ENCODE results near the gene TUBA3D. TPM values are rescaled to one million over a fixed set of nuclear protein-coding genes. Genes with fewer than 3 reads are reported as not detected.

TUBA3D gene
- total RNA-seq, result not detected in 2 replicates

DNA sequence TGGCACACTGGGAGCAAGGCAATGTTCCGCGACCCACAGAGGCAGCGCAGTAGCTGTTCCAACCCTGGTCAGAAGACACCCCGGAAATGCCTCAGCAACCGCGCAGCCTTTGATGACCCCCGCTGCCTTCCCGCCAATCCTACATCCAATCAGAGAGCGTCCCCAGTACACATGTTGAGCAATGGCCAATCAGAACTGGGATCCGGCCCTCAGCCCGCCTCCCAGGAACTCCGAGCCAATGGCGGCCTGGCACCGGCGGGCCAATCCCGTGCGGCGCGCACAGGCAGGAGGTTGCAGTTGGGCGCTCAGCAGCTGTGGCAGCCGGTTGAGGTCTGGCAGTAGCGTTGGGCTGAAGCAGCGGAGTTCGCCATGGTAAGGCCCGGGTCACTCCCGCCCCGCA, at the start of gene TUBA3D:
TUBA3D (plus strand) TSS at position 289 of the 400 bp plus-strand sequence; CDS start at position 370, 81 bp downstream.

DNA sequence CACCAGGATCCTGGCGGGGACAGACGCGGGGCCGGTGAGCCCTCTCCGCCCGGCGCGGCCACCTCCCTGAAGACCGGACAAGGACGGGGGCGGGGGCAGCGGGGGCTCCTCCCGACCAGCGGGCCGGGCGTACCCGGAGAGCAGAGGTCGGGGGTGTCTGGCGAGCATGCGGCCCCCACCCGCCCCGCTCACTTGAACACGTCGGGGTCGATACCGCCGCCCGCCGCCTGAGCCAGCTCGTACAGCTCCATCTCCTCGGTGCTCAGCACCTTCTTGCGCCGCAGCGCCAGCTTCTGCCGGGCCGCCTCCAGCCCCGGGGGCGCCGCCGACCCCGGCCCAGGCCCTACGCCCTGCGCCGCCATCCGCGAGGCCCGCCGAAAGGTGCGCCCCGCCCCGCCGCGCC, 16.1 kb downstream of the TUBA3D start, which contains the start of gene MZT2A:
MZT2A (minus strand) TSS at position 383 of the 403 bp plus-strand sequence; CDS start at position 362, 21 bp downstream.

GRCh38 chr2:131527131-131528001, 51.4 kb downstream of the TUBA3D start, which contains the start of gene CCDC74A:
TSS of gene CCDC74A (plus strand) at chr2:131527888. CDS start at chr2:131527971, 83 bp downstream.

Other genes starting within 250 kb of the TUBA3D start
- 0.07 TPM in 1 of 2 replicates, not detected in the other for gene RAB6D, start 112.0 kb upstream of the TUBA3D start, total RNA-seq
- 66.1 and 84.0 TPM in 2 replicates for gene MZT2A, start 16.3 kb downstream of the TUBA3D start, total RNA-seq
- 3.9 and 5.6 TPM in 2 replicates for gene CCDC74A, start 51.8 kb downstream of the TUBA3D start, total RNA-seq